ENCODE results near the gene ZNF615.
A peak's percentile ranks its signal among the peaks of the same experiment; 100 is the strongest.
"Not testable (repeated sequence)": the region's sequence is repeated elsewhere in the genome, so short reads cannot be mapped to it uniquely, and the experiment has no call there.

ZNF615 gene

GRCh38 chr19:51980116-51980736, 27.8 kb downstream of the ZNF615 start:
- DNase-seq (ENCODE audit: low read depth), result peak; percentile 84

DNA sequence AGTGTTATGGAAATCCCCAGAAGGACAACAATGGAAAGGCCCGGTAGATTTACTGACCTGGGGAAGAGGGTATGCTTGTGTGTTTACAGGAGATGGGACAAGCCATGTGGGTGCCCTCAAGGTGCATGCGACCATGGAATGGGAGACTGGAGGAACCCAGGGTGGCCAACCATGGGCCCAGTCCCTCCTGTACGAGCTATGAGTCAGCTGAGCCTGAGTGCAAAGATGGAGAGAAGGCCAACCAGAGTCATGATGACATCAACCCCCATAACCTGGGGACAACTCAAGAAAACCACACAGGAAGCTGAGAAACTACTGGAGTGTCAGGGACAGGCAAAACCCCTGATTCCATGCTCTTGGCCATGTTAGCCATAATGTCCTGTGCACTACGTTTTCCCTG, 29.1 kb downstream of the ZNF615 start:
- DNase-seq (ENCODE audit: low read depth), result no peak

DNA sequence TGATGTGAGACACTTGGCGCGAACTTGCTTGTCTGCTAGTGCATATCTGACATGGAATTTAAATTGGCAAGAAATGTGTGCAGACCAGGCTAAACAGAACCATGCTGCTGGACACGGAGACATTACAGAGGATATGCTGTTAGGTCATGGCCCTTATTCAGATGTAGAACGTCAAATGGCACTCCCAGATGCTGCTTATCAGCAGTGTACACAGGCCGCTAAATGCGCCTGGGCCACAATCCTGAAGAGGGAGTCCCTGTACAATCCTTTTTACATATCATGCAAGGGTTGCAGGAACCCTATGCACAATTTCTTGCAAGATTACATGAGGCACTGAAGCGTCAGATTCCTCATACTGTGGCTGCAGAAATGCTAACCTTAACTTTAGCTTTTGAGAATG, 30.7 kb downstream of the ZNF615 start:
- no peak for DNase-seq (ENCODE audit: low read depth)

DNA sequence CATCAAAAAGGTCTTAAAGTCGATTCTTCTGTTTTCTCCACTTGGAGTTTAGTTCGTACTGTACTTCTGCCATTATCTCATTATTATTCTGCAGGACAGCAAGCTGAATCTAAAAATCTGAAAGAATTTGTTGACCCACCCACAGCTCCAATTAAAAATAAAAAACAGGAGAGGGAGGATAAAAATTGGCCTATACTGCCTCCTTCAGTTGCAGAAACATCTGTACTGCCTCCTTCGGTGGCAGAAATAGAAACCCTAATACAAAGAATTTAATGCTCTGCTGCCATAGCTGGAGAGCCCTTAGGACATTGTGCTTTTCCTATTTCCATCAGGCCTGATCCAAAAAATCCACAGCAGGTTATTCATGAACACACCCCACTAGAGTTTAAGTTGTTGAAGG, 31.2 kb downstream of the ZNF615 start:
- DNase-seq (ENCODE audit: low read depth), result no peak

GRCh38 chr19:51975787-51976186, 32.2 kb downstream of the ZNF615 start:
- DNase-seq (ENCODE audit: low read depth), result not testable (repeated sequence)

DNA sequence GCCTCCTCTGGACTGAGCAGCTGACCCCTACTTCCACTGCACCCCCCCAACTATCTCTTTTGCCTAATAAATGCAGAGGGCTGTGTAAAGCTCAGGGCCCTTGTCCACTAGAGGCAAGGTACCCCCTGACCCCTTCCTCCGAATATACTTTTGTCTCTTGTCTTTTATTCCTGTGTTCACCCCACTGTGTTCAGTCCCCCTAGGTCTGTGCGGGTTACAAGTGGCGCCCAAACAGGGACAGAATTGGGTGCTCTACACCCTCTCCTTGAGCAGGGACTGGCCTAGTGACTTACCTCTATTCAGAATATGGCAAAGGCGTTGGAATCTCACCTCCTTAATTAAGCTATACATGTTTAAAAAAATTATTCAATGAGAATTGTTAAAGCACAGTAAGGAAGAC, 36.4 kb downstream of the ZNF615 start:
- peak; percentile 54 for DNase-seq (ENCODE audit: low read depth)

DNA sequence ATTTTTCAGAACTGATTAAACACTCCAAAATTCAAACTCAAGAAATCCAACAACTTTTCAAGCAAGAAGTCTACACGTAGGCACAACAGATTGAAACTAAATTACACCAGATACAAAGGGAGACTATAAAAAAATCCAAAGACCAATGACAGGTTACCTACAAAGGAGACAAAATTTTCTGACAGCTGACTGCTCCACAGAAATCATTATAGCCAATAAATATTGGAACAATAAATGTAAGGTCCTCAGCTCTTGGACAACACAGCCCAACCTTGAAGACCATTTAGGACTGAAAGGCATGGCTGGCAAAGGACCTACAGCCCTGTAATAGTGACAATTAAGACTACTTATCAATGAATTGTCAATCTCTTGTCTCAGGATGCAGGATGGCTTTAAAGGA, 37.3 kb downstream of the ZNF615 start:
- DNase-seq (ENCODE audit: low read depth), result no peak

DNA sequence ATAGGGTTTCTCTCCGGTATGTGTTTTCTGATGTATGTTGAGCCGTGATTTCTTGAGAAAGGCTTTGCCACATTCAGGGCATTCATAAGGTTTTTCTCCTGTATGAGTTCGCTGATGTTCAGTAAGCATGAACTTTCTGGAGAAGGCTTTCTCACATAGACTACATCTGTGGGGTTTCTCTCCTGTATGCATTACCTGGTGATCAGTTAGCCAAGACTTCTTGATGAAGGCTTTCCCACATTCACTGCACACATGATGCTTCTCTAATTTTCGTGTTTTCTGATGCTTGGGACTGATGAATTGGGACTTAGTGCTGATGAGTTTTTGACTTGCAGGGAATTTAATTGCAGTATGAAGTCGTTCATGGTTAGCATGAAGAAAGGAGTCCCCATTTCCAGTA, 42.4 kb downstream of the ZNF615 start:
- DNase-seq (ENCODE audit: low read depth), result no peak

DNA sequence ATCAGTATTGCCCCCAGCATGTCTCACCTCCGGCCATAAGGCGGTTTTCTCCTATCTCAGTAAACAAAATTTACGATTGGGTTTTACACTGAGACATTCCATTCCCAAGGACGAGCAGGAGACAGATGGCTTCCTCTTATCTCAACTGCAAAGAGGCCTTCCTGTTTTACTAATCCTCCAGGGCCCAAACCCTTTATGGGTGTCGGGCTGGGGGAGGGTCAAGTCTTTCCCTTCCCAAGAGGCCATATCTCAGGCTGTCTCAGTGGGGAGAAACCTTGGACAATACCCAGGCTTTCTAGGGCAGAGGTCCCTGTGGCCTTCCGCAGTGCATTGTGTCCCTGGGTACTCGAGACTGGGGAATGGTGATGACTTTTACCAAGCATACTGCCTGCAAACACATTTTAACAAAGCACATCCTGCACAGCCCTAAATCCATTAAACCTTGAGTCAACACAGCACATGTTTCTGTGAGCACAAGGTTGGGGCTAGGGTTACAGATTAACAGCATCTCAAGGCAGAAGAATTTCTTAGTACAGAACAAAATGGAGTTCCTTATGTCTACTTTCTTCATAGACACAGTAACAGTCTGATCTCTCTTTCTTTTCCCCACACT, 47.3 kb downstream of the ZNF615 start:
- DNase-seq (ENCODE audit: low read depth), result peak; percentile 86

- peak; percentile 22 for DNase-seq (ENCODE audit: low read depth)
These were observed 48.2 kb downstream of the ZNF615 start for GRCh38 chr19:51959791-51960190.

GRCh38 chr19:51957846-51958245, 50.2 kb downstream of the ZNF615 start:
- DNase-seq (ENCODE audit: low read depth), result not testable (repeated sequence)

DNA sequence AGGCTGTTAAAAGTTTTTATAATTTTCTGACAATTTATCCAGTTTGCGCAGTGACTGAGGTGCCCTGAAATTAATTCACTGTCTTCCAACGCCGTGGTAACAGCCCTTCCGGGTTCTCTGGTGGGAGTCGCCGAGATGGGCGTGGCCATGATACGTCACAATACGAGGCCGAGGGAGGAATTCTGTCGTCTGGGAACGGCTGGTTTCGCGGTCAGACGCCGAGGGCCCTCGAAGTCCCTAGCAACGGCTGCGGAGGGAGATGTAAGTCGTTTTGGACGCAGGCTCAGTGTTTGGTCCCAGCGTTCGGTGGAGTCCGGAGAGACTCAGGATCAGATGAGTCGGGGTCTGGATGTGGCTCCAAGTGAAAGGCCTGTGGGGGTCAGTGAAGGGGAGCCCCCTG, 59.0 kb downstream of the ZNF615 start:
- no peak for DNase-seq (ENCODE audit: low read depth)

DNA sequence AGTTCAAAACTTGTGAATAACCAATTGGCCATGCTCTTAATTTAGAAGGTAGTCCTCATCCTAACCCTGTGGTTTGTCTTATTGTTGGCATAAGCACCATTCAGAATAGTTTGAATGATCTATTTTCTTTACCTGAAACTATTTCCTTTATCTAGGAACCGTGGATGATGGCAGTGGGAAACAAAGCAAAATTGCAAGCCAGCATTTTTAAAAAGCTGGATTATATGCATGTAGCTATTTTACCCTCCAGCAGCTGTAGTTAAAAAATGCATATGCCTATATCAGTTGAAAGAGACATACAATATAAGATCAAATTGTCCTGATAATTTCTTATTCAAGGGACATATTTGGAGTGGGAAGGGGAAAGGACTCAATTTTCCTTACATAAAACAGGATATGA, 61.4 kb downstream of the ZNF615 start:
- no peak for DNase-seq (ENCODE audit: low read depth)

DNA sequence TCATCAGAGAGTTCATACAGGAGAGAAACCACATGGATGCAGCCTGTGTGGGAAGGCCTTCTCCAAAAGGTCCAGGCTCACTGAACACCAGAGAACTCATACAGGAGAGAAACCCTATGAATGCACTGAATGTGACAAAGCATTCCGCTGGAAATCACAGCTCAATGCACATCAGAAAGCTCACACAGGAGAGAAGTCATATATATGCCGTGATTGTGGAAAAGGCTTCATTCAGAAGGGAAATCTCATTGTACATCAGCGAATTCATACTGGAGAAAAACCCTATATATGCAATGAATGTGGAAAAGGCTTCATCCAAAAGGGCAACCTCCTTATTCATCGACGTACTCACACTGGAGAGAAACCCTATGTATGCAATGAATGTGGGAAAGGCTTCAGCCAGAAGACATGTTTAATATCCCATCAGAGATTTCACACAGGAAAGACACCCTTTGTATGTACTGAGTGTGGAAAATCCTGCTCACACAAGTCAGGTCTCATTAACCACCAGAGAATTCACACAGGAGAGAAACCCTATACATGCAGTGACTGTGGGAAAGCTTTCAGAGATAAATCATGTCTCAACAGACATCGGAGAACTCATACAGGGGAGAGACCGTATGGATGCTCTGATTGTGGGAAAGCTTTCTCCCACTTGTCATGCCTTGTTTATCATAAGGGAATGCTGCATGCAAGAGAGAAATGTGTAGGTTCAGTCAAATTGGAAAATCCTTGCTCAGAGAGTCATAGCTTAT, 63.0 kb downstream of the ZNF615 start:
- DNase-seq (ENCODE audit: low read depth), result peak; percentile 33

Measured in amniotic epithelial cell (primary cell).